Medulla oblongata (tissue), 1 donor: ENCODE results near the gene GABRR1.

Experiments used
- DNase-seq: peaks from one replicate; pipeline ENCODE4 v3.0.0-alpha.2; 2015; ENCODE audit errors: extremely low spot score

The GABRR1 gene

GRCh38 chr6:89215391-89215790, 1.8 kb downstream of the GABRR1 start:
- DNase-seq: no peak

GRCh38 chr6:89214197-89214596, 3.0 kb downstream of the GABRR1 start:
- no peak for DNase-seq

- DNase-seq: no peak
Measured at GRCh38 chr6:89212472-89212871, 4.7 kb downstream of the GABRR1 start.

- no peak for DNase-seq
Measured at GRCh38 chr6:89209457-89209856, 7.7 kb downstream of the GABRR1 start.

- no peak for DNase-seq
Measured at GRCh38 chr6:89208551-89208950, 8.6 kb downstream of the GABRR1 start.

GRCh38 chr6:89205819-89206218, 11.3 kb downstream of the GABRR1 start:
- DNase-seq: no peak

- DNase-seq: no peak
Measured at GRCh38 chr6:89204096-89204495, 13.1 kb downstream of the GABRR1 start.

GRCh38 chr6:89200706-89201215, 16.4 kb downstream of the GABRR1 start:
- DNase-seq: no peak

- DNase-seq: no peak
Measured at GRCh38 chr6:89199579-89199978, 17.6 kb downstream of the GABRR1 start.

- no peak for DNase-seq
Measured at GRCh38 chr6:89198235-89198634, 18.9 kb downstream of the GABRR1 start.

- DNase-seq: no peak
Measured at GRCh38 chr6:89197141-89197540, 20.0 kb downstream of the GABRR1 start.

GRCh38 chr6:89194559-89194958, 22.6 kb downstream of the GABRR1 start:
- no peak for DNase-seq

GRCh38 chr6:89190741-89191140, 26.4 kb downstream of the GABRR1 start:
- no peak for DNase-seq

- DNase-seq: no peak
Measured at GRCh38 chr6:89187504-89187903, 29.7 kb downstream of the GABRR1 start.

GRCh38 chr6:89186762-89187161, 30.4 kb downstream of the GABRR1 start:
- no peak for DNase-seq

- DNase-seq: no peak
Measured at GRCh38 chr6:89184344-89184743, 32.8 kb downstream of the GABRR1 start.

GRCh38 chr6:89183294-89183693, 33.9 kb downstream of the GABRR1 start:
- no peak for DNase-seq

GRCh38 chr6:89180971-89181370, 36.2 kb downstream of the GABRR1 start:
- DNase-seq: no peak

GRCh38 chr6:89180112-89180511, 37.0 kb downstream of the GABRR1 start:
- DNase-seq: no peak

- DNase-seq: no peak
Measured at GRCh38 chr6:89173634-89174033, 43.5 kb downstream of the GABRR1 start.

- DNase-seq: no peak
Measured at GRCh38 chr6:89172131-89172530, 45.0 kb downstream of the GABRR1 start.

GRCh38 chr6:89162047-89162371, 55.1 kb downstream of the GABRR1 start:
- DNase-seq: no peak

- DNase-seq: no peak
Measured at GRCh38 chr6:89161326-89162046, 55.7 kb downstream of the GABRR1 start.
